Liver (tissue), 3 donors: ENCODE data around the gene ANP32A.

ENCODE experiments used
- GABPA ChIP-seq, 2 donors: IDR thresholded peaks in 1 of 2; conservative IDR thresholded peaks in 1 of 2; 2 replicates each; pipeline ENCODE4 v1.6.1; 2016; ENCODE audit warnings: antibody characterized with exemption in 2 of 2, mild to moderate bottlenecking in 1 of 2, moderate library complexity in 1 of 2
- HNF4A ChIP-seq, 2 donors: conservative IDR thresholded peaks; 2 replicates each; pipeline ENCODE4 v1.6.1; 2016; ENCODE audit warnings: antibody characterized with exemption in 2 of 2, mild to moderate bottlenecking in 2 of 2
- RAD21 ChIP-seq, 2 donors: IDR thresholded peaks; 2 replicates each; pipeline ENCODE4 v1.6.1; 2016; ENCODE audit warnings: antibody characterized with exemption in 2 of 2, mild to moderate bottlenecking in 2 of 2
- SP1 ChIP-seq: IDR thresholded peaks from 2 replicates; pipeline ENCODE4 v1.6.1; 2018; ENCODE audit warnings: antibody characterized with exemption, mild to moderate bottlenecking
- YY1 ChIP-seq: IDR thresholded peaks from 2 replicates; pipeline ENCODE4 v1.6.1; 2016; ENCODE audit warnings: antibody characterized with exemption, mild to moderate bottlenecking
- TF ChIP-seq, protein P1 (sequence below): fragments of 150-350 bp; IDR thresholded peaks from 2 replicates; pipeline ENCODE4 v1.5.1; 2017; ENCODE audit warnings: improper control_type of control experiment, low read depth, low read length; ENCODE audit not compliant: missing input control
- TF ChIP-seq, protein P2 (sequence below): IDR thresholded peaks from 2 replicates; pipeline ENCODE4 v1.6.1; 2016; ENCODE audit warnings: antibody characterized with exemption
- TF ChIP-seq, protein P3 (sequence below): IDR thresholded peaks from 2 replicates; pipeline ENCODE4 v1.6.1; 2016; ENCODE audit warnings: antibody characterized with exemption
- TF ChIP-seq, protein P4 (sequence below): IDR thresholded peaks from 2 replicates; pipeline ENCODE4 v1.6.1; 2016; ENCODE audit warnings: antibody characterized with exemption, mild to moderate bottlenecking
- donor health status: healthy.
- donor health status: healthy.

DNA sequence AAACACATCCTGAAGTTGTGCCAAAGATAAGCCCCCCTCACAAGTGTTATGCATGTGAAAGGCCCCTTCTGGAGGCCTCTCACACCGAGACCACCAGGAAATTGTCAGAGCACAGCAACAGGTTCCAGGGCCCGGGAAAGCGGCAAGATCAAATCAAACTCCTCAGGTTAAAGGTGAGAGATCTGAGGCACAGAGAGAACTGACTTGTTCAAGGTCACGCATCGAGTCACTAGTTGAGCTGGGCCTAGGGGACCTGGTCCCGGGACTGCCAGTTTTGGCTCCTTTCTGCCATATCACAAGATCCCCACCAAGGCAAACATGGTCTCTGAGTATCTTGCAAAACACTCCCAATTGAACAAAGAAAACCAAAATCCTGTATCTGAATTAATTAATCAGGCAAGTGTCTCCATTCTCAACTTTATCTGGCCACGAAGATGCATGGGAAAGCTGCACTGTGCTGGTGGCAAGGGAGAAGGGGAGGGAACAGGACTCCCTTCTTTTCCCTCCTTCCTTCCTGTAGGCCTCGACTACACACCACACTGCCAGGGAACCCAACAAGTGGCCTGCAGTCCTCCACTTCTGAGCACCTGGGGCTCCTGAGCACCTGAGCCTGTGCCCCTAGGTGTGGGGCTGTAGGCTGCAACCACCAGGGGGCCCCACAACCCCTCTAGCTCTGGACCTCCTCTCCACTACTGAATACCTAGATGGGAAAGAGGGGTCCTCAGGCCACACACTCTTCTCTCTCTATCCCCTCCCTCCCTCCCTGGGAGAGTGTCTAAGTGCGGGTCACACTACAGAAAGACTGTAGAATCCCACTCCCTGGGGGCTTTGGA, 37.3 kb downstream of the ANP32A start:
- TF ChIP-seq, protein P1, sequence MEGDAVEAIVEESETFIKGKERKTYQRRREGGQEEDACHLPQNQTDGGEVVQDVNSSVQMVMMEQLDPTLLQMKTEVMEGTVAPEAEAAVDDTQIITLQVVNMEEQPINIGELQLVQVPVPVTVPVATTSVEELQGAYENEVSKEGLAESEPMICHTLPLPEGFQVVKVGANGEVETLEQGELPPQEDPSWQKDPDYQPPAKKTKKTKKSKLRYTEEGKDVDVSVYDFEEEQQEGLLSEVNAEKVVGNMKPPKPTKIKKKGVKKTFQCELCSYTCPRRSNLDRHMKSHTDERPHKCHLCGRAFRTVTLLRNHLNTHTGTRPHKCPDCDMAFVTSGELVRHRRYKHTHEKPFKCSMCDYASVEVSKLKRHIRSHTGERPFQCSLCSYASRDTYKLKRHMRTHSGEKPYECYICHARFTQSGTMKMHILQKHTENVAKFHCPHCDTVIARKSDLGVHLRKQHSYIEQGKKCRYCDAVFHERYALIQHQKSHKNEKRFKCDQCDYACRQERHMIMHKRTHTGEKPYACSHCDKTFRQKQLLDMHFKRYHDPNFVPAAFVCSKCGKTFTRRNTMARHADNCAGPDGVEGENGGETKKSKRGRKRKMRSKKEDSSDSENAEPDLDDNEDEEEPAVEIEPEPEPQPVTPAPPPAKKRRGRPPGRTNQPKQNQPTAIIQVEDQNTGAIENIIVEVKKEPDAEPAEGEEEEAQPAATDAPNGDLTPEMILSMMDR = peak; percentile 62
- TF ChIP-seq GABPA (IDR thresholded peaks at IDR 0.05 in 1 of 2, conservative IDR thresholded peaks at IDR 0.05 in 1 of 2) (no peak), SP1 (no peak), HNF4A (conservative IDR thresholded peaks at IDR 0.05) (no peak), RAD21 (IDR thresholded peaks at IDR 0.05) (peak; percentile 83 to 87), YY1 (no peak)
- TF ChIP-seq, protein P2, sequence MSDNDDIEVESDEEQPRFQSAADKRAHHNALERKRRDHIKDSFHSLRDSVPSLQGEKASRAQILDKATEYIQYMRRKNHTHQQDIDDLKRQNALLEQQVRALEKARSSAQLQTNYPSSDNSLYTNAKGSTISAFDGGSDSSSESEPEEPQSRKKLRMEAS = no peak
- TF ChIP-seq, protein P3, sequence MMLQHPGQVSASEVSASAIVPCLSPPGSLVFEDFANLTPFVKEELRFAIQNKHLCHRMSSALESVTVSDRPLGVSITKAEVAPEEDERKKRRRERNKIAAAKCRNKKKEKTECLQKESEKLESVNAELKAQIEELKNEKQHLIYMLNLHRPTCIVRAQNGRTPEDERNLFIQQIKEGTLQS = no peak
- TF ChIP-seq, protein P4, sequence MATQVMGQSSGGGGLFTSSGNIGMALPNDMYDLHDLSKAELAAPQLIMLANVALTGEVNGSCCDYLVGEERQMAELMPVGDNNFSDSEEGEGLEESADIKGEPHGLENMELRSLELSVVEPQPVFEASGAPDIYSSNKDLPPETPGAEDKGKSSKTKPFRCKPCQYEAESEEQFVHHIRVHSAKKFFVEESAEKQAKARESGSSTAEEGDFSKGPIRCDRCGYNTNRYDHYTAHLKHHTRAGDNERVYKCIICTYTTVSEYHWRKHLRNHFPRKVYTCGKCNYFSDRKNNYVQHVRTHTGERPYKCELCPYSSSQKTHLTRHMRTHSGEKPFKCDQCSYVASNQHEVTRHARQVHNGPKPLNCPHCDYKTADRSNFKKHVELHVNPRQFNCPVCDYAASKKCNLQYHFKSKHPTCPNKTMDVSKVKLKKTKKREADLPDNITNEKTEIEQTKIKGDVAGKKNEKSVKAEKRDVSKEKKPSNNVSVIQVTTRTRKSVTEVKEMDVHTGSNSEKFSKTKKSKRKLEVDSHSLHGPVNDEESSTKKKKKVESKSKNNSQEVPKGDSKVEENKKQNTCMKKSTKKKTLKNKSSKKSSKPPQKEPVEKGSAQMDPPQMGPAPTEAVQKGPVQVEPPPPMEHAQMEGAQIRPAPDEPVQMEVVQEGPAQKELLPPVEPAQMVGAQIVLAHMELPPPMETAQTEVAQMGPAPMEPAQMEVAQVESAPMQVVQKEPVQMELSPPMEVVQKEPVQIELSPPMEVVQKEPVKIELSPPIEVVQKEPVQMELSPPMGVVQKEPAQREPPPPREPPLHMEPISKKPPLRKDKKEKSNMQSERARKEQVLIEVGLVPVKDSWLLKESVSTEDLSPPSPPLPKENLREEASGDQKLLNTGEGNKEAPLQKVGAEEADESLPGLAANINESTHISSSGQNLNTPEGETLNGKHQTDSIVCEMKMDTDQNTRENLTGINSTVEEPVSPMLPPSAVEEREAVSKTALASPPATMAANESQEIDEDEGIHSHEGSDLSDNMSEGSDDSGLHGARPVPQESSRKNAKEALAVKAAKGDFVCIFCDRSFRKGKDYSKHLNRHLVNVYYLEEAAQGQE = no peak
